ENCODE data around the gene RRAS2. TPM values are rescaled to one million over a fixed set of nuclear protein-coding genes. Genes with fewer than 3 reads are reported as not detected.

The RRAS2 gene
- polyA plus RNA-seq, 3 donors = 0.19 to 0.31 TPM; not detected in 1

GRCh38 chr11:14229472-14229871 is 129.5 kb downstream of the RRAS2 start:
- Histone ChIP-seq H2AFZ (ENCODE audit: insufficient read depth, low read depth, low read length, poor library complexity, severe bottlenecking) (no peak overlapping the region), H3K27me3 (ENCODE audit: control insufficient read depth in 2 of 2, insufficient read depth in 2 of 2, low read length in 2 of 2) (no peaks in the 10 kb centered on the region), H3K4me3 (replicated peaks in 1 of 3; ENCODE audit: low read depth in 2 of 3, low read length in 3 of 3) (no peak overlapping the region), H3K36me3 (replicated peaks in 1 of 2; ENCODE audit: control insufficient read depth in 1 of 2, insufficient read depth in 2 of 2, low read length in 2 of 2) (no peaks in the 10 kb centered on the region), H3K79me2 (ENCODE audit: insufficient read depth, low read length) (no peaks in the 10 kb centered on the region), H3K27ac (ENCODE audit: low read depth in 1 of 2, low read length in 2 of 2) (no peak overlapping the region), H3K9ac (ENCODE audit: insufficient read depth, low read length, poor library complexity, severe bottlenecking) (no peak overlapping the region), H3K4me1 (ENCODE audit: control insufficient read depth in 1 of 2, insufficient read depth in 2 of 2, low read length in 2 of 2) (no peaks in the 10 kb centered on the region), H4K20me1 (ENCODE audit: insufficient read depth, low read length) (no peaks in the 10 kb centered on the region), H3K4me2 (replicated peaks; ENCODE audit: extremely low read depth, low read length, poor library complexity, severe bottlenecking) (no peak overlapping the region), H3K9me3 (replicated peaks in 1 of 2; ENCODE audit: control insufficient read depth in 1 of 2, insufficient read depth in 1 of 2, low read length in 2 of 2) (no peaks in the 10 kb centered on the region)
- no peak overlapping the region for H3K4me3 Mint-ChIP-seq
- H3K27ac Mint-ChIP-seq = no peak overlapping the region
- H3K36me3 Mint-ChIP-seq = no peaks in the 10 kb centered on the region
- intact Hi-C loops (cut with micrococcal nuclease) = no loop called here
- H3K9me3 Mint-ChIP-seq = peaks cover 1 to 9% (median 5%) of the 10 kb centered on the region in 7 donors
- H3K4me1 Mint-ChIP-seq = no peaks in the 10 kb centered on the region
- no peak for TF ChIP-seq CTCF (IDR thresholded peaks at IDR 0.05)
- DNase-seq = no peak
- 97% methylated on average over 7 of the region's 11 CpGs for WGBS (ENCODE audit: insufficient coverage)
- peaks cover 8 to 12% (median 8%) of the 10 kb centered on the region in 3 donors for H3K27me3 Mint-ChIP-seq (ENCODE audit: low read depth in 3 of 3)

DNA sequence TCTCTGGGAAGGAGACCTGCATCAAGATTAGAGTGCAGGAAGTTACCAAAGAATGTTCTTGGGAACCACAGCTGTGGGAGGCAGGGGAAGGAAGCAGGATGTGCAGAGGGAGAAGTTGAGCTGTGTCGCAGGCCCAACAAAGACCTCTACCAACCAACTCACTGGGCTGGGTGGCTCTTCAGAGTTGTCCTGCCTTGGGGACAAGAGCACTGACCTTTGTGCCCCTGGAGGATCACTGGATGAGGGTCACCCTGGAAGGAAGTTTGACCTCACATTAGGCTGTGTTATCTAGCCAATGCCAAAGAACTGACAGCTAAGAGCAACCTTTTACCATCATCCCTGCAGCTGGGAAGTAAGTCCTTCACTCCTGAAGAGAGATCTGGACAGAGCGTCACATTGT is 130.6 kb downstream of the RRAS2 start:
- Mint-ChIP-seq H3K4me1 (no peaks in the 10 kb centered on the region), H3K9me3 (peaks cover 1 to 9% (median 5%) of the 10 kb centered on the region in 7 donors), H3K4me3 (no peak overlapping the region), H3K27me3 (ENCODE audit: low read depth in 3 of 3) (peaks cover 6 to 14% (median 8%) of the 10 kb centered on the region in 3 donors), H3K27ac (no peak overlapping the region), H3K36me3 (no peaks in the 10 kb centered on the region)
- H3K4me2 ChIP-seq (replicated peaks; ENCODE audit: extremely low read depth, low read length, poor library complexity, severe bottlenecking) = no peak overlapping the region
- DNase-seq = no peak
- no peak overlapping the region for H3K9ac ChIP-seq (ENCODE audit: insufficient read depth, low read length, poor library complexity, severe bottlenecking)
- no peaks in the 10 kb centered on the region for H3K79me2 ChIP-seq (ENCODE audit: insufficient read depth, low read length)
- no peaks in the 10 kb centered on the region for H3K9me3 ChIP-seq (replicated peaks in 1 of 2; ENCODE audit: control insufficient read depth in 1 of 2, insufficient read depth in 1 of 2, low read length in 2 of 2)
- no peak overlapping the region for H3K4me3 ChIP-seq (replicated peaks in 1 of 3; ENCODE audit: low read depth in 2 of 3, low read length in 3 of 3)
- H3K27me3 ChIP-seq (ENCODE audit: control insufficient read depth in 2 of 2, insufficient read depth in 2 of 2, low read length in 2 of 2) = no peaks in the 10 kb centered on the region
- intact Hi-C loops (cut with micrococcal nuclease) = no loop called here
- no peak for TF ChIP-seq CTCF (IDR thresholded peaks at IDR 0.05)
- no peak overlapping the region for H2AFZ ChIP-seq (ENCODE audit: insufficient read depth, low read depth, low read length, poor library complexity, severe bottlenecking)
- H3K36me3 ChIP-seq (replicated peaks in 1 of 2; ENCODE audit: control insufficient read depth in 1 of 2, insufficient read depth in 2 of 2, low read length in 2 of 2) = no peaks in the 10 kb centered on the region
- WGBS (ENCODE audit: insufficient coverage) = no CpG with 5 or more reads among the region's 2 CpGs
- no peaks in the 10 kb centered on the region for H4K20me1 ChIP-seq (ENCODE audit: insufficient read depth, low read length)
- H3K4me1 ChIP-seq (ENCODE audit: control insufficient read depth in 1 of 2, insufficient read depth in 2 of 2, low read length in 2 of 2) = no peaks in the 10 kb centered on the region
- no peak overlapping the region for H3K27ac ChIP-seq (ENCODE audit: low read depth in 1 of 2, low read length in 2 of 2)

Other genes with a start within 250 kb of the RRAS2 start
- gene COPB1, start 140.6 kb upstream of the RRAS2 start, polyA plus RNA-seq = 100 to 1,000 TPM in 1 of 3 donors, 10 to 100 TPM in 2; 37.8 to 108 (median 87.1) TPM
- 100 to 1,000 TPM; 163 to 228 (median 201) TPM for gene PSMA1, start 161.2 kb upstream of the RRAS2 start, polyA plus RNA-seq

All from CD14-positive monocyte (primary cell).